GM23248 (cell line): ENCODE results near the gene PRTN3. TPM values are rescaled to one million over a fixed set of nuclear protein-coding genes. Genes with fewer than 3 reads are reported as not detected.
A peak's percentile ranks its signal among the peaks of the same experiment; 100 is the strongest.

Source experiments
- DNase-seq: peaks from one replicate; pipeline ENCODE4 v3.0.0-alpha.2; 2015
- H2AFZ ChIP-seq: fragments of 200-600 bp; sonication (generic); 2 replicates; pipeline ENCODE4 v1.6.1; 2016; ENCODE audit warnings: antibody characterized with exemption
- H3F3A ChIP-seq: fragments of 200-600 bp; sonication (generic); 2 replicates; pipeline ENCODE4 v1.6.1; 2016; ENCODE audit warnings: mild to moderate bottlenecking, antibody characterized with exemption, mixed run types; ENCODE audit not compliant: insufficient read depth
- H3K27ac ChIP-seq: fragments of 200-600 bp; sonication (generic); 2 replicates; pipeline ENCODE4 v1.5.1; 2016; ENCODE audit warnings: mild to moderate bottlenecking
- H3K27me3 ChIP-seq: fragments of 200-600 bp; sonication (generic); replicated peaks from 2 replicates; pipeline ENCODE4 v1.6.1; 2016; ENCODE audit warnings: mild to moderate bottlenecking; ENCODE audit not compliant: insufficient read depth
- H3K36me3 ChIP-seq: fragments of 200-600 bp; sonication (generic); 2 replicates; pipeline ENCODE4 v1.6.1; 2016; ENCODE audit warnings: low read depth, mild to moderate bottlenecking
- H3K4me1 ChIP-seq: fragments of 200-600 bp; sonication (generic); 2 replicates; pipeline ENCODE4 v1.6.1; 2016; ENCODE audit warnings: mild to moderate bottlenecking; ENCODE audit not compliant: insufficient read depth
- H3K4me2 ChIP-seq: fragments of 200-600 bp; sonication (generic); one replicate; pipeline ENCODE4 v1.6.1; 2016; ENCODE audit warnings: mild to moderate bottlenecking; ENCODE audit not compliant: unreplicated experiment
- H3K4me3 ChIP-seq: fragments of 200-600 bp; sonication (generic); 2 replicates; pipeline ENCODE4 v1.5.1; 2016; ENCODE audit warnings: mild to moderate bottlenecking
- H3K79me2 ChIP-seq: fragments of 200-600 bp; sonication (generic); 2 replicates; pipeline ENCODE4 v1.6.1; 2016; ENCODE audit warnings: mild to moderate bottlenecking; ENCODE audit not compliant: insufficient read depth
- H3K9ac ChIP-seq: fragments of 200-600 bp; sonication (generic); 2 replicates; pipeline ENCODE4 v1.6.1; 2016; ENCODE audit warnings: mild to moderate bottlenecking
- H3K9me2 ChIP-seq: fragments of 200-600 bp; sonication (generic); 2 replicates; pipeline ENCODE4 v1.6.1; 2016; ENCODE audit warnings: mixed run types, mild to moderate bottlenecking, moderate library complexity; ENCODE audit not compliant: insufficient read depth
- H3K9me3 ChIP-seq: fragments of 200-600 bp; sonication (generic); one replicate; pipeline ENCODE4 v1.6.1; 2017; ENCODE audit warnings: low read depth
- H4K20me1 ChIP-seq: fragments of 200-600 bp; sonication (generic); 2 replicates; pipeline ENCODE4 v1.6.0; 2016; ENCODE audit not compliant: insufficient read depth
- EZH2 ChIP-seq: fragments of 200-600 bp; sonication (generic); IDR thresholded peaks from 2 replicates; pipeline ENCODE4 v1.6.1; 2018; ENCODE audit warnings: antibody characterized with exemption, mild to moderate bottlenecking; ENCODE audit not compliant: insufficient read depth, poor library complexity, severe bottlenecking
- EZH2phosphoT487 ChIP-seq: fragments of 200-600 bp; sonication (generic); IDR thresholded peaks from 2 replicates; pipeline ENCODE4 v1.6.1; 2018; ENCODE audit warnings: antibody characterized with exemption, moderate library complexity, mild to moderate bottlenecking, low read depth; ENCODE audit not compliant: insufficient read depth
- WGBS, 2 experiments: methylation state at CpG; one replicate each; pipeline ENCODE4 v1.1.6; 2015 to 2017; ENCODE audit warnings: low lambda C conversion rate in 2 of 2, low coverage in 1 of 2; ENCODE audit errors: missing lambda C conversion rate in 2 of 2; 5-methylcytosine and 5-hydroxymethylcytosine counted together
- in situ Hi-C: fragments of 300-500 bp; cut with MboI; formaldehyde crosslinking; loops from 2 replicates; pipeline ENCODE4 v1.15.0; 2020
- polyA plus RNA-seq: library from polyadenylated mRNA; unstranded; fragments of >200 nt; fragmentation: Nextera tagmentation; extraction: Ambion mirVana; gene quantifications from 2 replicates; pipeline ENCODE4 v1.2.1, GENCODE V29; 2016
- total RNA-seq: library from RNA; depleted of rRNA; stranded (reverse); fragments of >200 nt; shearing (Covaris generic); gene quantifications from 2 replicates; pipeline ENCODE4 v1.2.3, GENCODE V29; 2014

PRTN3 gene
- total and polyA plus RNA-seq, 2 experiments from 2014 or later = not detected

DNA sequence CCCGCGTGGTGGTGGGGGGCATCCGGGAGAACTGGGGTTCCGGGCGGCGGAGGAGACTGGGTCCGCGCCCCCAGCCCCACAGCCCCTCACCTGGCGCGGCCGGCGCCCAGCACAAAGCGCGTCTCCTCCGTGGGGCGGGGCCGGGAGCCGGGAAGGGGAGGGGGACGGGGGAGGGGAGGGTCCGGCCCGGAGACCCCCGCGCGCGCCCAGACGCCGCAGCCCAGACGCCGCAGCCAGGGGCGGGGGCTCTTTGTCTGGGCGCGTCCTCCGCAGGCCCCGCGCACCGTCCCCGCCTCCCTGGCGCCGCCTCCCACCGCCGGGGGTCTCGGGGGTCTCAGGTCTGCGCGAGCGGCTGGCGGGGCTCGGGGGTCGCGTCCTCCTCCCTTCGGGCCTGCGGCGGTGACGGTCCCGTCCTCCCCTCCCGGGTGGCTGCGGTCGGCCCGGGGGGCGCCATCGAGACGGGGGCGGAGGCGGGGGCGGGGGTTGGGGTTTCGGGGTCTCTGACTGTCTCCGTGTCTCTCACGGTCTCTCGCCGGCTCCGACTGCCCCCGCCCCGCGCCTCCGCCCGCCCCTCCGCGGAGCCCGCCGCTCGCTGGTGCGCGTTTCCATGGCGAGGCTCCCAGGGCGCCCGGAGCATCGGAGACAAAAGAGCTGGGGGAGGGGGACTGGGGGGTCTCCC, 18.8 kb upstream of the PRTN3 start, which contains the start of gene PLPPR3:
Gene PLPPR3 (minus strand): TSS at position 131 of the 679 bp plus-strand sequence. CDS start 396 bp downstream, outside the sequence.
- no peaks in the 10 kb centered on the region for H3K79me2 ChIP-seq
- H2AFZ ChIP-seq = peak within 1 kb of the TSS; percentile 59
- no peaks in the 10 kb centered on the region for H4K20me1 ChIP-seq
- peak within 1 kb of the TSS; percentile 64 for H3K4me3 ChIP-seq
- no peaks in the 10 kb centered on the region for H3K9me2 ChIP-seq
- no peak for DNase-seq
- no peaks in the 10 kb centered on the region for H3K9me3 ChIP-seq
- peaks cover 4% of the 10 kb centered on the region; the same call in 1 of the 2 replicates for H3K27me3 ChIP-seq
- no peaks in the 10 kb centered on the region for H3K36me3 ChIP-seq
- H3K4me2 ChIP-seq = peak within 1 kb of the TSS; percentile 47
- no peak within 1 kb of the TSS; the same call in 1 of the 2 replicates for H3K9ac ChIP-seq
- TF ChIP-seq EZH2phosphoT487 = no peak
- no peak for TF ChIP-seq EZH2
- in situ Hi-C loops = no loop called here
- 0 to 4% methylated on average over 1 to 59 of the region's 86 CpGs for WGBS, 2 experiments
- H3K27ac ChIP-seq = no peak within 1 kb of the TSS
- H3K4me1 ChIP-seq = no peaks in the 10 kb centered on the region
- H3F3A ChIP-seq = no peaks in the 10 kb centered on the region

GRCh38 chr19:823565-824121, 17.2 kb upstream of the PRTN3 start:
- Histone ChIP-seq H3F3A (no peaks in the 10 kb centered on the region), H2AFZ (no peak overlapping the region), H3K9me3 (no peaks in the 10 kb centered on the region), H3K27ac (no peak overlapping the region), H3K36me3 (no peaks in the 10 kb centered on the region), H3K79me2 (no peaks in the 10 kb centered on the region), H3K4me3 (no peak overlapping the region), H3K4me2 (no peak overlapping the region), H3K9ac (no peak overlapping the region), H3K4me1 (no peaks in the 10 kb centered on the region), H3K9me2 (no peaks in the 10 kb centered on the region), H4K20me1 (no peaks in the 10 kb centered on the region), H3K27me3 (peaks cover 4% of the 10 kb centered on the region; the same call in 1 of the 2 replicates)
- TF ChIP-seq EZH2 = no peak
- no peak for TF ChIP-seq EZH2phosphoT487
- no peak for DNase-seq
- in situ Hi-C loops = no loop called here
- 71 to 74% methylated on average over 12 of the region's 12 CpGs for WGBS, 2 experiments

GRCh38 chr19:824885-825284, 15.9 kb upstream of the PRTN3 start:
- Histone ChIP-seq H3K4me1 (no peaks in the 10 kb centered on the region), H3F3A (no peaks in the 10 kb centered on the region), H4K20me1 (no peaks in the 10 kb centered on the region), H3K27ac (no peak overlapping the region), H3K9ac (no peak overlapping the region), H3K4me2 (no peak overlapping the region), H3K27me3 (peaks cover 4% of the 10 kb centered on the region; the same call in 1 of the 2 replicates), H3K9me3 (no peaks in the 10 kb centered on the region), H3K9me2 (no peaks in the 10 kb centered on the region), H2AFZ (no peak overlapping the region), H3K79me2 (no peaks in the 10 kb centered on the region), H3K36me3 (no peaks in the 10 kb centered on the region), H3K4me3 (no peak overlapping the region)
- DNase-seq = no peak
- in situ Hi-C loops = no loop called here
- no peak for TF ChIP-seq EZH2
- no peak for TF ChIP-seq EZH2phosphoT487
- 79 to 82% methylated on average over 15 of the region's 15 CpGs for WGBS, 2 experiments

DNA sequence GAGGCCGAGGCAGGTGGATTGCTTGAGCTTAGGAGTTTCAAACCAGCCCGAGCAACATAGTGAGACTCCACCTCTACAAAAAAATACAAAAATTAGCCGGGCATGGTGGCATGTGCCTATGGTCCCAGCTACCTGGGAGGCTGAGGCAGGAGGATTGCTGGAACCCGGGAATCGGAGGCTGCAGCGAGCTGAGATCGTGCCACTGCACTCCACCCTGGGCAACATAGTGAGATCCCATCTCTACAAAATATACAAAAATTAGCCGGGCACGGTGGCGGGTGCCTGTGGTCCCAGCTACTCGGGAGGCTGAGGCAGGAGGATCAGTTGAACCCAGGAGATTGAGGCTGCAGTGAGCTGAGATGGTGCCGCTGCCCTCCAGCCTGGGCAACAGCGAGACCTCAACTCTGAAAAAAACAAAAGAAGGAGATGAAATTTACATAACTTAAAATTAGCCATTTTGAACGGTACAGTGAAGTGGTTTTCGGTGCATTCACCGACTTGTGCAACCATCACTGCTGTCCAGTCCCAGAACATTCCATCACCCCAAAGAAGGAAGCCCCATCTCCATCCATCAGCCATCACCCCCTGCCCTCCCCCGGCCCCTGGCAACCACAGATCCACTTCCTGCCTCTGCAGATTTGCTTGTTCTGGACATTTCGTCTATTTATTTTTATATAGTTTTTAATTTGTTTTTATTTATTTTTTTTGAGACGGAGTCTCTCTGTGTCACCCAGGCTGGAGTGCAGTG, 14.7 kb upstream of the PRTN3 start:
- no peak for TF ChIP-seq EZH2
- TF ChIP-seq EZH2phosphoT487 = no peak
- H3K79me2 ChIP-seq = no peaks in the 10 kb centered on the region
- H3K9ac ChIP-seq = no peak overlapping the region
- no peak overlapping the region for H3K4me3 ChIP-seq
- no peak overlapping the region for H3K27ac ChIP-seq
- H3K27me3 ChIP-seq = peaks cover 4% of the 10 kb centered on the region; the same call in 1 of the 2 replicates
- no peaks in the 10 kb centered on the region for H3K9me3 ChIP-seq
- DNase-seq = no peak
- in situ Hi-C loops = no loop called here
- H3K4me1 ChIP-seq = no peaks in the 10 kb centered on the region
- 77 to 82% methylated on average over 19 of the region's 19 CpGs for WGBS, 2 experiments
- H2AFZ ChIP-seq = no peak overlapping the region
- no peaks in the 10 kb centered on the region for H3K36me3 ChIP-seq
- H3F3A ChIP-seq = no peaks in the 10 kb centered on the region
- H3K4me2 ChIP-seq = no peak overlapping the region
- H4K20me1 ChIP-seq = no peaks in the 10 kb centered on the region
- no peaks in the 10 kb centered on the region for H3K9me2 ChIP-seq
